ENCODE results near the gene RFX7. TPM values are rescaled to one million over a fixed set of nuclear protein-coding genes. Genes with fewer than 3 reads are reported as not detected.

RFX7 gene
- total and polyA plus RNA-seq, 2 donors (not counting 1 experiment from before 2014, with no cell fraction given), result 5.4 to 6.9 TPM

GRCh38 chr15:56042031-56042430 is 201.6 kb downstream of the RFX7 start:
- H3K36me3 ChIP-seq (ENCODE audit: control insufficient read depth, insufficient read depth, low read length), result no peaks in the 10 kb centered on the region

GRCh38 chr15:56040081-56041035 is 203.3 kb downstream of the RFX7 start:
- Histone ChIP-seq H3K9ac (ENCODE audit: insufficient read depth, low read length) (no peak overlapping the region), H3K27me3 (ENCODE audit: control insufficient read depth, insufficient read depth, low read length) (no peaks in the 10 kb centered on the region), H2AFZ (ENCODE audit: low read length) (no peak overlapping the region), H3K79me2 (ENCODE audit: control insufficient read depth, insufficient read depth, low read length) (no peaks in the 10 kb centered on the region), H3K27ac (ENCODE audit: insufficient read depth, low read length) (peak overlapping the region; percentile 71), H3K4me2 (ENCODE audit: extremely low read depth, insufficient read depth, low read length) (peak overlapping the region; percentile 52), H3K9me3 (ENCODE audit: control insufficient read depth, insufficient read depth, low read depth, low read length) (no peaks in the 10 kb centered on the region), H4K20me1 (ENCODE audit: control insufficient read depth, extremely low read depth, insufficient read depth, low read length) (no peaks in the 10 kb centered on the region), H3K4me1 (ENCODE audit: control insufficient read depth, extremely low read depth, insufficient read depth, low read length) (peaks cover 13% of the 10 kb centered on the region), H3K4me3 (replicated peaks in 1 of 4; ENCODE audit: control extremely low read depth in 1 of 4, insufficient read depth in 1 of 4, low read depth in 3 of 4, low read length in 4 of 4) (no peak overlapping the region), H3K36me3 (ENCODE audit: control insufficient read depth, insufficient read depth, low read length) (no peaks in the 10 kb centered on the region)
- TF ChIP-seq CTCF (conservative IDR thresholded peaks at IDR 0.05 in 1 of 2, IDR thresholded peaks at IDR 0.05 in 1 of 2; ENCODE audit: low read depth in 1 of 2, low read length in 2 of 2), result no peak
- no peak for TF ChIP-seq EZH2 (IDR thresholded peaks at IDR 0.05; ENCODE audit: low read length, missing control alignments)
- DNase-seq (ENCODE audit: low read depth in 2 of 2), result peak; percentile 94 to 98

More at GRCh38 chr15:56042031-56042430, 201.6 kb downstream of the RFX7 start:
- no peaks in the 10 kb centered on the region for H3K79me2 ChIP-seq (ENCODE audit: control insufficient read depth, insufficient read depth, low read length)
- no peak overlapping the region for H3K4me2 ChIP-seq (ENCODE audit: extremely low read depth, insufficient read depth, low read length)
- no peak overlapping the region for H2AFZ ChIP-seq (ENCODE audit: low read length)
- no peak overlapping the region for H3K27ac ChIP-seq (ENCODE audit: insufficient read depth, low read length)
- H4K20me1 ChIP-seq (ENCODE audit: control insufficient read depth, extremely low read depth, insufficient read depth, low read length), result no peaks in the 10 kb centered on the region
- no peak overlapping the region for H3K9ac ChIP-seq (ENCODE audit: insufficient read depth, low read length)
- DNase-seq (ENCODE audit: low read depth in 2 of 2), result no peak
- no peak overlapping the region for H3K4me3 ChIP-seq (replicated peaks in 1 of 4; ENCODE audit: control extremely low read depth in 1 of 4, insufficient read depth in 1 of 4, low read depth in 3 of 4, low read length in 4 of 4)
- H3K27me3 ChIP-seq (ENCODE audit: control insufficient read depth, insufficient read depth, low read length), result no peaks in the 10 kb centered on the region
- H3K9me3 ChIP-seq (ENCODE audit: control insufficient read depth, insufficient read depth, low read depth, low read length), result no peaks in the 10 kb centered on the region
- TF ChIP-seq EZH2 (IDR thresholded peaks at IDR 0.05; ENCODE audit: low read length, missing control alignments) (no peak), CTCF (conservative IDR thresholded peaks at IDR 0.05 in 1 of 2, IDR thresholded peaks at IDR 0.05 in 1 of 2; ENCODE audit: low read depth in 1 of 2, low read length in 2 of 2) (no peak)
- H3K4me1 ChIP-seq (ENCODE audit: control insufficient read depth, extremely low read depth, insufficient read depth, low read length), result peaks cover 13% of the 10 kb centered on the region

GRCh38 chr15:56038707-56039106 is 205.0 kb downstream of the RFX7 start:
- H3K36me3 ChIP-seq (ENCODE audit: control insufficient read depth, insufficient read depth, low read length), result no peaks in the 10 kb centered on the region
- H3K4me3 ChIP-seq (replicated peaks in 1 of 4; ENCODE audit: control extremely low read depth in 1 of 4, insufficient read depth in 1 of 4, low read depth in 3 of 4, low read length in 4 of 4), result no peak overlapping the region
- H3K9ac ChIP-seq (ENCODE audit: insufficient read depth, low read length), result no peak overlapping the region
- H3K27ac ChIP-seq (ENCODE audit: insufficient read depth, low read length), result no peak overlapping the region
- no peaks in the 10 kb centered on the region for H3K9me3 ChIP-seq (ENCODE audit: control insufficient read depth, insufficient read depth, low read depth, low read length)
- H2AFZ ChIP-seq (ENCODE audit: low read length), result no peak overlapping the region
- TF ChIP-seq CTCF (conservative IDR thresholded peaks at IDR 0.05 in 1 of 2, IDR thresholded peaks at IDR 0.05 in 1 of 2; ENCODE audit: low read depth in 1 of 2, low read length in 2 of 2), result no peak
- no peak for TF ChIP-seq EZH2 (IDR thresholded peaks at IDR 0.05; ENCODE audit: low read length, missing control alignments)
- H4K20me1 ChIP-seq (ENCODE audit: control insufficient read depth, extremely low read depth, insufficient read depth, low read length), result no peaks in the 10 kb centered on the region
- no peaks in the 10 kb centered on the region for H3K79me2 ChIP-seq (ENCODE audit: control insufficient read depth, insufficient read depth, low read length)
- H3K27me3 ChIP-seq (ENCODE audit: control insufficient read depth, insufficient read depth, low read length), result no peaks in the 10 kb centered on the region
- H3K4me1 ChIP-seq (ENCODE audit: control insufficient read depth, extremely low read depth, insufficient read depth, low read length), result peaks cover 13% of the 10 kb centered on the region
- DNase-seq (ENCODE audit: low read depth in 2 of 2), result no peak
- H3K4me2 ChIP-seq (ENCODE audit: extremely low read depth, insufficient read depth, low read length), result no peak overlapping the region

Data from fibroblast of lung (primary cell).